GM18951 (cell line): ENCODE results near the gene ZNF688.

Source experiments
- POLR2A ChIP-seq: IDR thresholded peaks from 4 replicates; pipeline ENCODE4 v1.6.1; 2011; ENCODE audit warnings: mild to moderate bottlenecking; ENCODE audit not compliant: insufficient read length, insufficient read depth; ENCODE audit errors: extremely low read depth
- in situ Hi-C: fragments of 300-500 bp; cut with MboI; formaldehyde crosslinking; loops from one replicate; pipeline ENCODE4 v1.12.0; 2022; ENCODE audit warnings: low sequenced_read_pairs, mixed read lengths, inconsistent platforms; ENCODE audit not compliant: unreplicated experiment

ZNF688 gene

DNA sequence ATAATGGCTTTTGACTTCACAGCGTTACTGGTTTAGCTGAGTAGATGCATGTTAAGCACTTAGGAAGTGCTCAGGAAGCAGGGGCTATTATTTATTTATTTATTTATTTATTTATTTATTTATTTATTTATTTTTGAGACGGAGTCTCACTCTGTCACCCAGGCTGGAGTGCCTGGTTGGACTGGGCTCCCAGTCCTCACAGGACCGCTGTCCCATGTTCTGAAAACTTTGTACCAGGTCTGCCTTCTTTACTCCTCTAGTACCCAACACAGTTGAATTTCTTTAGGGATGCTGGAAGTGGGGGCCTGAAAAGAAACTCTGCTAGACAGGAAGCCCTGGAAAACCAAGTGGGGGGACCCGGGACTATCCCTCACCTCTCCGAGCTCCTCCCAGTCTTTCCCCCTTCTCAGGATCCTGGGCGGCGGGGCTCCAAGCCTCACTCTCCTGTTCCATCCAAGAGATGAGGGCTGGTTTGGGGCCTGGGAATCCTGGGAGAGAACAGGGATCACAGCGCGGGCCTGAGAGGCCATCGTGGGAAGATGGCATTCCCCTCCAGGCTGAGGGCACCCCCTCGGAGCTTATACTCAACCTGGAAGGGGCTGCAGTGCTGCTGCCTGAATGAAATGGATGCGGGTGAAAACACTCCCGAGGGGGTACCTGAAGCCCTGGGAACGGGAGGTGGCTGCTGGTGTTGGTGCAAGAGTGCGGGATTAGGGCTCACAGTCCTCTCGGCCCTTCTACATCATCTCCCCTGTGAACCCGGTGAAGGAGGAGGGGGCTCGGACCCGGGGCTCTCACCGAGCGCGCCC is 674 bp downstream of the ZNF688 start:
- in situ Hi-C loops, result no loop called here
- TF ChIP-seq POLR2A, result no peak

DNA sequence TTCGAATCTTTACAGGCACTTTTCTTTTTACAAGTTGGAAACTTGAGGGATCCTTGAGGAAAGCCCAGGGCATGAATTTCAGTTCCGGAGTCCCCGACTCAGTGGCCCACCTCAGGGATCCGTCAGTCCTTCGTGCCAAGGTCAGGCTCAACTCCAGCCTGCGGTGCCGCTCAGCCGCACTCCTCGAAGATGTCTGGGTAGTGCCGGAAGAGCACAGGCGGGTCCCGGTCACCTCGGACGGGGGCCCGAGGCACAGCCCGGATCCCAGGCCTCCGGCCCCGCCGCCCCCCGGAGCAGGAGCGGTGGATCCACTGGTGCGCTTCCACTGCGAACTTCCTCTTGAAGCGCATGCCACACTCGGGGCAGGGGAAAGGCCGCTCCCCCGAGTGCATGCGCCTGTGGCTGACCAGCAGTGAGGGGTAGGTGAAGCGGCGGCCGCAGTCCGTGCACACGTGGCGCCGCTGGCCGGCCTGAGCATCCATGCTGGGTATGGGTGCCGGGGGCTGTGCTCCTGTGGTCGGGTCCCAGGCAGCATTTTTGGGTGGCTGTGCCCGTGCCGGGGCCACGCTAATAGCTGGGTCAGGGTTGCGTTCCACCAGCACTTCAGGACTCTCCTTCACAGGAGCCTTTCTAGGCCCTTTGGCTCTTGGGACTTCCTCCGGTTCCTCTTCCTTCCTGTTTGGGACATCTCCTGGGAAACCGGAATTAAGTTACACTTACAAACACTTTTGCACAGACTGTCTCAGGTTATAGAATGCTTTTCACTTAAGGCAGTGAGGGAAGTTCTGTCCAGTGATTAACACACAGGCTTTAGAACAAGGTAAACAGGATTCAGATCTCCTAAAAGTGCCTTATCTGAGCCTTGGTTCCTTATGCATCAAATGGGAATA is 1.5 kb downstream of the ZNF688 start:
- TF ChIP-seq POLR2A, result no peak
- in situ Hi-C loops, result no loop called here

DNA sequence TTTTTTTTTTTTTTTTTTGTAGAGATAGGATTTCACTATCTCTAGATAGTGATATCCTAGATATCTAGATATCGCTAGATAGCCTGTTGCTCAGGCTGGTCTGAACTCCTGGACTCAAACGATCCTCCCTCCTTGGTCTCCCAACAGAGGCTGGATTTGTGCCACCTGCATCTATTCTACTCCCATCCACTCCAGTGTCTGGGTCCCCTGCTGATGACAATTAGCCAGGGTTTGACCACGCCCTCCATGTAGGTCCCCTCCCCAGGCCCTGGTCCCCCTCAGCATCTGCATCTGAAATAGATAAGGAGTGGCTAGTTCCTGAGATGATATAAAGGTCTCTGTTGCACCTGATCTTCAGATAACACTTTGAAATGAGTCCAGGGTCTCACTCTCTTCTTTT is 2.2 kb downstream of the ZNF688 start:
- TF ChIP-seq POLR2A, result no peak
- in situ Hi-C loops, result no loop called here

DNA sequence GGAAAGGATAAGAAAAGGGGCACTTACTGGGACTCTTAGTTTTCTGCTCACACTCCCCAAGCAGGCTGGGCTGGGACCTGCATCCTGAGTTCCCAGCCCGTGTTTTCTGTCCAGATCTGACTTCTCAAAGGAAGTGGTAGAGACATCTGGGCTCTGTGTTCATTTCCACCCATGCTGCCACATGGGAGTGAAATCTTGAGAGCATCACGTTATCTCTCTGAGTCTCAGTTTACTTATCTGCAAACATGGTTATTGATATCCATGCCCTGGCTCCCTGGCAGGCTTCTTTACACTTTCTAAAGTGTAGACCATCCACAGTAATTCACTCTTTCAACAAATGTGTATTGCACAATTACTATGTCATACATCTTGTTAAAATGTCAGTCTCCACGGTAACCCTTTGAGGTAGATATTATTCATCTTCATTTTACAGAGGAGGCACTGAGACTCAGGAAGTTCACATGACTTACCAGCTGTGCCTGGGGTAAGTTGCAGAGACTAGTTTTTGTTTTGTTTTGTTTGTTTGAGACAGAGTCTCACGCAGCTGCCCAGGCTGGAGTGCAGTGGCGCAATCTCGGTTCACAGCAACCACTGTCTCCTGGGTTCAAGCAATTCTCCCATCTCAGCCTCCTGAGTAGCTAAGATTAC is 3.4 kb downstream of the ZNF688 start:
- no peak for TF ChIP-seq POLR2A
- in situ Hi-C loops, result no loop called here

DNA sequence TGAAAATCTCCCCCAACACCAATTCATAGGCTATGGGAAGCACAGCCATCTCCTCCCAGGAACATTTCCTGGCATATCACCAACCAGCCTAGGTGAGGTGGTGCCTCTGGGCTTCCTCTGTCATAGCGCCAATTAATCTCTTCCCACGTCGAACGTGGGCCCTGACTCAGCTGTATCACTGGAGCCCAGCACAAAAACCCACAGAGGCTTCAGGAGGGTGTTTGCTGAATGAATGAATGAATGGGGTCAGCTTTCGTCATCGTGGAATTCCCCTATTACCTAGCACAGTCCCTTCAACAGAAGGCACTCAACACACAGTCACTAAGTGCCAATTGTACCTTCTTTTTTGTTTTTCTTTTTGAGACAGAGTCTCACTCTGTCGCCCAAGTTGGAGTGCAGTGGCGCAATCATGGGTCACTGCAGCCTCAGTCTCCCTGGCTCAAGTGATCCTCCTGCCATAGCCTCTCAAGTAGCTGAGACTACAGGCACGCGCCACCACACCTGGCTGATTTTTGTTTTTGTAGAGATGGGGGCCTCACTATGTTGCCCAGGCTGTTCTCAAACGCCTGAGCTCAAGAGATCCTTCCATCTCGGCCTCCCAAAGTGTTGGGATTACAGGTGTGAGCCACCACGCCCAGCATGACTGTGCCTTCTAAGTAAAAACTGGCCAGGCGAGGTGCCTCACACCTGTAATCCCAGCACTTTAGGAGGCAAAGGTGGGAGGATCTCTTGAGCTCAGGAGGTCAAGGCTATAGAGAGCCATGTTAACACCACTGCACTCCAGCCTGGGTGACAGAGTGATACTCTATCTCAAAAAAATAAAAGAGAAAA is 4.1 kb downstream of the ZNF688 start:
- in situ Hi-C loops, result no loop called here
- no peak for TF ChIP-seq POLR2A

DNA sequence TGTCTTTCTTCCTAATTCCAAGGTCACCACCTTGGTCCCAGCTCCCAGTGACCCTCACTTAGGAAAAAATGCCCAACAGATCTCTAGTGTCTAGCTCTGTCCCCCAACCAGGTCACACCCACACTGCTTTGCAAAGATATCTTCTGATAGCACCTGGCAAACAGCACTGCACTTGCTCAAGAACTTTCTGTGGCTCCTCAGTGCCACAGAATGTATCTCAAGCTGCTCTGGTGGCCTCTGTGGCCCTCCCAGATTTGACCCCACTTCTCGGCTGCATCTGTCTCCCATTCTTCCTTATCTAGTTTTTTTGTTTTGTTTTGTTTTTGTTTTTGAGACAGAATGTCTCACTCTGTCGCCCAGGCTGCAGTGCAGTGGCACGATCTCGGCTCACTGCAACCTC is 5.0 kb downstream of the ZNF688 start:
- in situ Hi-C loops, result no loop called here
- TF ChIP-seq POLR2A, result no peak

DNA sequence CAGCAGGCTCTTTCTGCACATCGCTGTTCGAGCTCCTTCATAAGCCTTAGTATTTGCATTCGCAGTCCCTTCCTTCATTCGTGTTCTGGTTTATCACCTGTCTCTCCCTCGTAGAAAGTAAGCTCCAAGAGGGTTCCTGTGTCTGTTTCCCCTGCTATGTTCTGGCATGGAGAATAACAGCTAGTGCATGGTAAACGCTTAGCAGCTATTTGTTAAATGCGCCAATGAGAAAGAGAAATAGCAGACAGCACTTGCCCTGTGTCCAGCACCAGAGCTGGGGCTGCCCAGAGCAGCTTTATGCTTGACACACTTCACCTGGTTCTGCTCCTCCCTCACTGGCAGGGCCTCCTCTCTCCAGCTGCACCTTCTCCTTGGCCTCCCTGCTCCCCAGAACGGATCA is 5.5 kb downstream of the ZNF688 start:
- in situ Hi-C loops, result no loop called here

DNA sequence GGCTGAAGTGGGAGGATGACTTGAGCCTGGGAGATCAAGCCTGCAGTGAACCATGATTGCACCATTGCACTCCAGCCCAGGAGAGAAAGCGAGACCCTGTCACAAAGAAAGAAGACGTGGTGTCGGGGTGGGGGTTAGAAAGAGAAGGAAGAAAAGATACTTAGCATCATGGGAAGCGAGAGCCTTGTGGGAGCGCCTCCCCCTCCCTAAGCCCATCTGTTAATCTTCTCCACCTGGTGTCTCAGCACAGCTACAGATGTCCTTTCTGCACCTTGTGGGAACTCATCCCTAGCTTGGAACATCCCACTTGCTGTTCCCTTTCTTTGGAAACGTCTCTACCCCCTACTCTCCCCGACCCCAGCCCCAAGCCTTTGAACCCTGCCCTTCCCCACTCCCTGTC is 6.0 kb downstream of the ZNF688 start:
- no peak for TF ChIP-seq POLR2A
- in situ Hi-C loops, result no loop called here

More for the DNA sequence above, 5.5 kb downstream of the ZNF688 start:
- no peak for TF ChIP-seq POLR2A

DNA sequence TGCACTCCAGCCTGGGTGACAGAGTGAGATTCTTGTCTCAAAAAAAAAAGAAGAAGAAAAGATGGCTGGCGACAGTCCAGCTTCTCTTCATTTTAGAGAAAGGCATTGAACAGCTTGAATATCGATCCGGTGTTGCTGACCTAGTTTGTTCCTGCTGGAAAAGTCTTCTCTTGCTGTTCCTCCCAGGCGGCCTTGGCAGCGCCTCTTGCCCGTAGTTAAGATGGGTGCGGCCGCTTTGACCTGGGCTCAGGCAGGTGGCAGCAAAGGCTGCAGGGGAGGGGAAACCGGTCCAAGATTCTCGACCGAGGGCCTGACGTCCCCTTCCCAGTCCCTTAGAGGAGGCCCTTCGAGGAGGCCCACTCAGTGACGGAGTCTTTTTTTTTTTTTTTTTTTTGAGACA is 9.5 kb downstream of the ZNF688 start:
- in situ Hi-C loops, result no loop called here
- TF ChIP-seq POLR2A, result no peak

DNA sequence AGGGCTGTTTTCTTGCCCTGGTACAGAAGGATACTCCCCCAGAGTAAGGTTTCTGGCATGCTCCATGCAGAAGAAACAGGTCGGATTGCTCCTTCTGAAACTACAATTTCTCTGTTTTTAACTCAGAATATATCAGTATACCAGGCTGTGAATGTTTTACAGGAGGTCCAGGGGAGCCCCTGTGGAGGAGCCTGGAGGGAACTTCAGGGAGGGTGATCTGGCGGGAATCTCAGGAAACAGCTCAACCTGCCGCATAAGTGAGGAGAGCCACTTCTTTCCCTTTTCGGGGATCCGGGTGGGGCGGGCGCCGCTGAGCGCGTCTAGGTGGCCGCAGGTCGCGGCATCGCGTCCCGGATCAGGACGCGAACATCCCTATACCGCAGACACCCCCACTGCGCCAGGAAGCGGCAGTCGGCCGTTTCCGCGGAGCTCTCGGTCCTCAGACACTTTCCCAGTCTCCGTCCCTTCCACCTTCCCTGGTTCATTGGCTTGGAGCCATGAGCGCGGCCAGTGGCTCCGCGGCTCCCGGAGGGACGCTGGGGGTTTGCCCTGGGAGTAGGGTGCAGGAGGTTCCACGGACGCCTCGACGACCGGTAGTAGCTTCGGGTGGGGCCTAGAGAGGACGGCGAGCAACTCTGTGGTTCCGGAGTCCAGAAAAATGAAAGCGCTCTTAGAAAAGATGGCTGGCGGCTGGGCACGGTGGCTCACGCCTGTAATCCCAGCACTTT is 10.3 kb downstream of the ZNF688 start:
- in situ Hi-C loops, result no loop called here

DNA sequence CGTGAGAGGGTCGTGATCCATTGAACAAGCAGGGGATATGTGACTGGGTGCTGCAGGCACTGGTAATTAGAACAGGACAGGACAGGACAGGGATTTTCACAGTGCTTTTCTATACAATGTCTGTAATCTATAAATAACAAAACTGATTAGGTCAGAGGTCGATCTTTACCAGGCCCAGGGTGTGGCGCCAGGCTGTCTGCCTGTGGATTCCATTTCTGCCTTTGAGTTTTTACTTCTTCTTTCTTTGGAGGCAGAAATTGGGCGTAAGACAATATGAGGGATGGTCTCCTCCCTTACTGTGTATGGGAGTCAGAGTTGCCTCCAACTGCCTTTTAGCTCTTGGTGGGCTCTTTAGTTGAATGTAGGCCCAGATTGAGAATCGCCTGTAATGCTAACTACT is 11.8 kb downstream of the ZNF688 start:
- in situ Hi-C loops, result no loop called here
- no peak for TF ChIP-seq POLR2A

More for the DNA sequence above, 10.3 kb downstream of the ZNF688 start:
- TF ChIP-seq POLR2A, result no peak

DNA sequence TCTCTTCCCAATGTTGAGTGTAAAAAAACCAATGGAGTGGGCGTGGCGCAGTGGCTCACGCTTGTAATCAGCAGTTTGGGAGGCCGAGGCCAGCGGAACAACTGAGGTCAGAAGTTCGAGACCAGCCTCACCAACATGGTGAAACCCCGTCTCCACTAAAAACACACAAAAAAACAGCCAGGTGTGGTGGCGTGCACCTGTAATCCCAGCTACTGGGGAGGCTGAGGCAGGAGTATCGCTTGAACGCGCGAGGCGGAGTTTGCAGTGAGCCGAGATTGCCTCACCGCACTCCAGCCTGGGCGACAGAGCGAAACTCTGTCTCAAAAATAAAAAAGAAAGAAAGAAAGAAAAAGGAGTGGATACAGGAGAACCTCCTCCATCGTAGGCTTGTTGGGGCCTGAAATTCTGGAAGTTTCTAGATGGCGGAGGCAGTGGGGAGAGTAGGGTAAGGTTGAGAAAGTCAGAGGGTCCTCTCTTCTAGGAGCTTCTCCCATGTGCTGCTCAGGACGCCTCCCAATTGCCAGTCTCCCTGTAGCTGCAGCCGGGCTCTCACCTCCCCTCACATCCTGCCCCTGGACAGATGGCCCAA is 12.6 kb downstream of the ZNF688 start:
- in situ Hi-C loops, result no loop called here
- TF ChIP-seq POLR2A, result no peak
